HEK293 (cell line): ENCODE data around the gene NCSTN.
A peak's percentile ranks its signal among the peaks of the same experiment; 100 is the strongest.

Source experiments
- EGR2 ChIP-seq: fragments of 450-650 bp; formaldehyde crosslinking; IDR thresholded peaks from 2 replicates; pipeline ENCODE4 v1.5.1; 2016; ENCODE audit warnings: low read depth, missing biosample characterization, missing genetic modification characterization
- GLI4 ChIP-seq: fragments of 450-650 bp; formaldehyde crosslinking; IDR thresholded peaks from 2 replicates; pipeline ENCODE4 v1.5.1; 2016; ENCODE audit warnings: missing biosample characterization, missing genetic modification characterization
- HOXD13 ChIP-seq: sonication (generic); formaldehyde crosslinking; IDR thresholded peaks from 2 replicates; pipeline ENCODE4 v1.8.0; 2022; ENCODE audit warnings: missing genetic modification reagents, borderline replicate concordance
- MYNN ChIP-seq: fragments of 450-650 bp; formaldehyde crosslinking; IDR thresholded peaks from 2 replicates; pipeline ENCODE4 v1.5.1; 2016; ENCODE audit warnings: missing biosample characterization, missing genetic modification characterization, borderline replicate concordance
- OSR2 ChIP-seq: fragments of 450-650 bp; formaldehyde crosslinking; IDR thresholded peaks from 2 replicates; pipeline ENCODE4 v1.5.1; 2016; ENCODE audit warnings: missing biosample characterization, missing genetic modification characterization
- OVOL3 ChIP-seq: fragments of 450-650 bp; formaldehyde crosslinking; IDR thresholded peaks from 2 replicates; pipeline ENCODE4 v1.5.1; 2016; ENCODE audit warnings: missing biosample characterization, missing genetic modification characterization
- PRDM1 ChIP-seq: fragments of 450-650 bp; formaldehyde crosslinking; IDR thresholded peaks from 2 replicates; pipeline ENCODE4; 2016; ENCODE audit warnings: missing biosample characterization, missing genetic modification characterization
- REPIN1 ChIP-seq: fragments of 450-650 bp; formaldehyde crosslinking; IDR thresholded peaks from 2 replicates; pipeline ENCODE4 v1.5.1; 2017; ENCODE audit warnings: missing biosample characterization, missing genetic modification characterization, low read depth
- SCRT2 ChIP-seq: fragments of 450-650 bp; formaldehyde crosslinking; IDR thresholded peaks from 2 replicates; pipeline ENCODE4 v1.5.1; 2016; ENCODE audit warnings: missing biosample characterization, missing genetic modification characterization
- SP2 ChIP-seq: fragments of 450-650 bp; formaldehyde crosslinking; IDR thresholded peaks from 2 replicates; pipeline ENCODE4 v1.5.1; 2016; ENCODE audit warnings: missing biosample characterization, missing genetic modification characterization
- YY2 ChIP-seq: fragments of 450-650 bp; formaldehyde crosslinking; IDR thresholded peaks from 2 replicates; pipeline ENCODE4 v1.5.1; 2016; ENCODE audit warnings: missing biosample characterization, missing genetic modification characterization
- ZBTB7A ChIP-seq: fragments of 450-650 bp; formaldehyde crosslinking; IDR thresholded peaks from 2 replicates; pipeline ENCODE4 v1.5.1; 2016; ENCODE audit warnings: low read depth, missing biosample characterization, missing genetic modification characterization
- ZFP41 ChIP-seq: fragments of 450-650 bp; formaldehyde crosslinking; IDR thresholded peaks from 2 replicates; pipeline ENCODE4 v1.5.1; 2016; ENCODE audit warnings: missing biosample characterization, missing genetic modification characterization, borderline replicate concordance
- ZNF121 ChIP-seq: fragments of 450-650 bp; formaldehyde crosslinking; IDR thresholded peaks from 2 replicates; pipeline ENCODE4 v1.5.1; 2016; ENCODE audit warnings: missing biosample characterization, missing genetic modification characterization
- ZNF223 ChIP-seq: fragments of 450-650 bp; formaldehyde crosslinking; IDR thresholded peaks from 2 replicates; pipeline ENCODE4 v1.5.1; 2016; ENCODE audit warnings: missing biosample characterization, missing genetic modification characterization
- ZNF274 ChIP-seq, 2 experiments: fragments of 200-500 bp in 1 of 2; fragments of 450-650 bp in 1 of 2; sonication (Bioruptor generic) in 1 of 2; formaldehyde crosslinking in 1 of 2; IDR thresholded peaks; 2 replicates each; pipeline versions ENCODE4 v1.5.1 to v1.6.1; 2014 to 2016; ENCODE audit warnings: borderline replicate concordance in 1 of 2, inconsistent platforms in 1 of 2, low read length in 1 of 2, missing biosample characterization in 1 of 2, missing genetic modification characterization in 1 of 2
- ZNF391 ChIP-seq: fragments of 450-650 bp; formaldehyde crosslinking; IDR thresholded peaks from 2 replicates; pipeline ENCODE4 v1.5.1; 2016; ENCODE audit warnings: low read depth, missing biosample characterization, missing genetic modification characterization, borderline replicate concordance
- ZNF501 ChIP-seq: fragments of 450-650 bp; formaldehyde crosslinking; IDR thresholded peaks from 2 replicates; pipeline ENCODE4 v1.5.1; 2016; ENCODE audit warnings: missing biosample characterization, missing genetic modification characterization
- ZNF530 ChIP-seq: fragments of 450-650 bp; formaldehyde crosslinking; IDR thresholded peaks from 2 replicates; pipeline ENCODE4 v1.5.1; 2016; ENCODE audit warnings: low read depth, missing biosample characterization, missing genetic modification characterization
- ZNF544 ChIP-seq: fragments of 450-650 bp; formaldehyde crosslinking; IDR thresholded peaks from 2 replicates; pipeline ENCODE4 v1.5.0; 2017; ENCODE audit warnings: missing biosample characterization, missing genetic modification characterization
- ZNF558 ChIP-seq: fragments of 450-650 bp; formaldehyde crosslinking; IDR thresholded peaks from 2 replicates; pipeline ENCODE4 v1.5.1; 2016; ENCODE audit warnings: missing biosample characterization, missing genetic modification characterization
- ZNF623 ChIP-seq: fragments of 450-650 bp; formaldehyde crosslinking; IDR thresholded peaks from 2 replicates; pipeline ENCODE4 v1.5.1; 2016; ENCODE audit warnings: missing biosample characterization, missing genetic modification characterization
- ZNF707 ChIP-seq: fragments of 450-650 bp; formaldehyde crosslinking; IDR thresholded peaks from 2 replicates; pipeline ENCODE4 v1.5.1; 2016; ENCODE audit warnings: missing biosample characterization, missing genetic modification characterization
- ZNF747 ChIP-seq: fragments of 450-650 bp; formaldehyde crosslinking; IDR thresholded peaks from 2 replicates; pipeline ENCODE4 v1.5.1; 2016; ENCODE audit warnings: missing biosample characterization, missing genetic modification characterization
- ZSCAN16 ChIP-seq: fragments of 450-650 bp; formaldehyde crosslinking; IDR thresholded peaks from 2 replicates; pipeline ENCODE4 v1.5.1; 2016; ENCODE audit warnings: missing biosample characterization, missing genetic modification characterization
- ZSCAN30 ChIP-seq: fragments of 450-650 bp; IDR thresholded peaks from 2 replicates; pipeline ENCODE4 v1.5.1; 2018; ENCODE audit warnings: missing biosample characterization, mild to moderate bottlenecking, missing genetic modification characterization, moderate library complexity
- TF ChIP-seq, protein P1 (sequence below): fragments of 450-650 bp; formaldehyde crosslinking; IDR thresholded peaks from 2 replicates; pipeline ENCODE4 v1.5.1; 2017; ENCODE audit warnings: missing biosample characterization, missing genetic modification characterization
- TF ChIP-seq, protein P2 (sequence below): fragments of 450-650 bp; formaldehyde crosslinking; IDR thresholded peaks from 2 replicates; pipeline ENCODE4 v1.5.1; 2016; ENCODE audit warnings: missing biosample characterization, missing genetic modification characterization
- TF ChIP-seq, protein P3 (sequence below): sonication (generic); formaldehyde crosslinking; IDR thresholded peaks from 2 replicates; pipeline ENCODE4 v1.8.1; 2022; ENCODE audit warnings: mild to moderate bottlenecking, moderate library complexity, missing genetic modification reagents
- TF ChIP-seq, protein P4 (sequence below): fragments of 450-650 bp; formaldehyde crosslinking; IDR thresholded peaks from 2 replicates; pipeline ENCODE4 v1.5.1; 2016; ENCODE audit warnings: missing biosample characterization, missing genetic modification characterization, low read depth
- TF ChIP-seq, protein P5 (sequence below): fragments of 450-650 bp; formaldehyde crosslinking; IDR thresholded peaks from 2 replicates; pipeline ENCODE4 v1.5.1; 2017; ENCODE audit warnings: missing biosample characterization, missing genetic modification characterization
- TF ChIP-seq, protein P6 (sequence below): fragments of 450-650 bp; formaldehyde crosslinking; IDR thresholded peaks from 2 replicates; pipeline ENCODE4 v1.5.1; 2016; ENCODE audit warnings: missing biosample characterization, missing genetic modification characterization

NCSTN gene

DNA sequence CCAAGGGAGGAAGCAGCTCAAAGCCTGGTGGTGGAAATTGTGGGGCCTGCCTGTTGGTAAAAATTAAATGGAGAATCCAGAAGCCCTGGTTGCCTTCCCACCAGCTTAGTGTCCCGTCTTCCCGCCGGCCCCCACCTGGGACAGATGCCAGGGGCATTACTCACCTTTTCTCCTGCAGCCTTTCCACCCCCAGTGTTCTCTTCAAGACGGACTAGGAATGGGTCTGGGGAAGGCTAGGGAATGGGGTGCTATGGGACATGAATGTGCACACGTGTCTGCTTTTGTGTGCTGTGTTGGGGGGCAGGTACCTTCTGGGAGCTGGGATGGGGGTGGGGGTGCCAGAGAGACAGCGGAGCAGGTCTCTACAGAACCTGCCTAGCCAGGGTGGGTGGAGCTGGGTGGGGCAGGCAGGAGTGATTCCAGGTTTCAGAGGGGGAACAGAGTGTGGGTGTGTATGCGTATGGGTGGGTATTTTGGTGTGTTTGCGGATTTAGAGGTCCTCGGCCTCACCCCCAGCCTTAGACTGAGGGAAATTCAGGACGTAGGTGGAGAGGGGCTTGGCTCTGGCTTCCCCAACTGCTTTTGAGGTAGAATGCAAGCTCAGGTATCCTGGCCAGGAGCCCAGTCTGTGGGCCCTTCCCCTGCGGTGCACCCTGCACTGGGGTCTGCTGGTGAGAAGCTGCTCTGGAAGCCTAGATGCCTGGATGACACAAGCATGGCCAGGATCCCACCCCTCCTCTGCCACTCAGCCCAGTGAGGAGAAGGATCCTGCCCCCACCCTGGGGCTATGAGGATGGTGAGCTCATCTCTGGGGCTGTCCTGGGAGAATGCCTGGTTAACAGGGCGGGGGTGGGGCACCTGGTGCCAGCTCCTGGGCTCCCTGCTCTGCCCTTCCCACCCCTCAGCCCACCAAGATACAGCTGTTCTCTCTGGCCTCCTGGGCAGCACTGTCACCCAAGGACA is 64.9 kb downstream of the NCSTN start (continued):
- TF ChIP-seq ZFP41 (tag by site-specific recombination) (no peak), REPIN1 (tag by site-specific recombination) (no peak), SP2 (tag by site-specific recombination) (0 out of 2 replicates have a peak, but pooled peaks have one; percentile 15), OVOL3 (tag by site-specific recombination) (no peak), ZNF501 (tag by site-specific recombination) (no peak), ZNF223 (tag by site-specific recombination) (no peak), ZNF274 (IDR thresholded peaks at IDR 0.05; ENCODE audit: low read length) (no peak), ZNF274 (tag by site-specific recombination; IDR thresholded peaks at IDR 0.05; ENCODE audit: borderline replicate concordance) (no peak), MYNN (no peak), ZNF391 (tag by site-specific recombination) (no peak), ZSCAN16 (tag by site-specific recombination) (no peak), ZNF558 (tag by site-specific recombination) (no peak), OSR2 (tag by site-specific recombination) (no peak), SCRT2 (tag by site-specific recombination) (0 out of 2 replicates have a peak, but pooled peaks have one; percentile 17), ZSCAN30 (tag by site-specific recombination) (no peak), ZNF530 (no peak), ZNF707 (tag by site-specific recombination) (no peak), GLI4 (tag by site-specific recombination) (no peak), YY2 (tag by site-specific recombination) (no peak), ZNF121 (tag by site-specific recombination) (no peak), ZNF623 (tag by site-specific recombination) (no peak), ZNF747 (no peak), HOXD13 (CRISPR knock-in tag) (no peak), ZNF544 (tag by site-specific recombination) (no peak), ZBTB7A (tag by site-specific recombination) (no peak), EGR2 (tag by site-specific recombination) (peak; percentile 76), PRDM1 (no peak)
- TF ChIP-seq, protein P1, sequence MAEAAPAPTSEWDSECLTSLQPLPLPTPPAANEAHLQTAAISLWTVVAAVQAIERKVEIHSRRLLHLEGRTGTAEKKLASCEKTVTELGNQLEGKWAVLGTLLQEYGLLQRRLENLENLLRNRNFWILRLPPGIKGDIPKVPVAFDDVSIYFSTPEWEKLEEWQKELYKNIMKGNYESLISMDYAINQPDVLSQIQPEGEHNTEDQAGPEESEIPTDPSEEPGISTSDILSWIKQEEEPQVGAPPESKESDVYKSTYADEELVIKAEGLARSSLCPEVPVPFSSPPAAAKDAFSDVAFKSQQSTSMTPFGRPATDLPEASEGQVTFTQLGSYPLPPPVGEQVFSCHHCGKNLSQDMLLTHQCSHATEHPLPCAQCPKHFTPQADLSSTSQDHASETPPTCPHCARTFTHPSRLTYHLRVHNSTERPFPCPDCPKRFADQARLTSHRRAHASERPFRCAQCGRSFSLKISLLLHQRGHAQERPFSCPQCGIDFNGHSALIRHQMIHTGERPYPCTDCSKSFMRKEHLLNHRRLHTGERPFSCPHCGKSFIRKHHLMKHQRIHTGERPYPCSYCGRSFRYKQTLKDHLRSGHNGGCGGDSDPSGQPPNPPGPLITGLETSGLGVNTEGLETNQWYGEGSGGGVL (tag by site-specific recombination), result peak; percentile 67
- TF ChIP-seq, protein P2, sequence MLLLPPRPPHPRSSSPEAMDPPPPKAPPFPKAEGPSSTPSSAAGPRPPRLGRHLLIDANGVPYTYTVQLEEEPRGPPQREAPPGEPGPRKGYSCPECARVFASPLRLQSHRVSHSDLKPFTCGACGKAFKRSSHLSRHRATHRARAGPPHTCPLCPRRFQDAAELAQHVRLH (tag by site-specific recombination), result no peak
- TF ChIP-seq, protein P3, sequence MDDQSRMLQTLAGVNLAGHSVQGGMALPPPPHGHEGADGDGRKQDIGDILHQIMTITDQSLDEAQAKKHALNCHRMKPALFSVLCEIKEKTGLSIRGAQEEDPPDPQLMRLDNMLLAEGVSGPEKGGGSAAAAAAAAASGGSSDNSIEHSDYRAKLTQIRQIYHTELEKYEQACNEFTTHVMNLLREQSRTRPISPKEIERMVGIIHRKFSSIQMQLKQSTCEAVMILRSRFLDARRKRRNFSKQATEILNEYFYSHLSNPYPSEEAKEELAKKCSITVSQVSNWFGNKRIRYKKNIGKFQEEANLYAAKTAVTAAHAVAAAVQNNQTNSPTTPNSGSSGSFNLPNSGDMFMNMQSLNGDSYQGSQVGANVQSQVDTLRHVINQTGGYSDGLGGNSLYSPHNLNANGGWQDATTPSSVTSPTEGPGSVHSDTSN (CRISPR knock-in tag), result no peak
- TF ChIP-seq, protein P4, sequence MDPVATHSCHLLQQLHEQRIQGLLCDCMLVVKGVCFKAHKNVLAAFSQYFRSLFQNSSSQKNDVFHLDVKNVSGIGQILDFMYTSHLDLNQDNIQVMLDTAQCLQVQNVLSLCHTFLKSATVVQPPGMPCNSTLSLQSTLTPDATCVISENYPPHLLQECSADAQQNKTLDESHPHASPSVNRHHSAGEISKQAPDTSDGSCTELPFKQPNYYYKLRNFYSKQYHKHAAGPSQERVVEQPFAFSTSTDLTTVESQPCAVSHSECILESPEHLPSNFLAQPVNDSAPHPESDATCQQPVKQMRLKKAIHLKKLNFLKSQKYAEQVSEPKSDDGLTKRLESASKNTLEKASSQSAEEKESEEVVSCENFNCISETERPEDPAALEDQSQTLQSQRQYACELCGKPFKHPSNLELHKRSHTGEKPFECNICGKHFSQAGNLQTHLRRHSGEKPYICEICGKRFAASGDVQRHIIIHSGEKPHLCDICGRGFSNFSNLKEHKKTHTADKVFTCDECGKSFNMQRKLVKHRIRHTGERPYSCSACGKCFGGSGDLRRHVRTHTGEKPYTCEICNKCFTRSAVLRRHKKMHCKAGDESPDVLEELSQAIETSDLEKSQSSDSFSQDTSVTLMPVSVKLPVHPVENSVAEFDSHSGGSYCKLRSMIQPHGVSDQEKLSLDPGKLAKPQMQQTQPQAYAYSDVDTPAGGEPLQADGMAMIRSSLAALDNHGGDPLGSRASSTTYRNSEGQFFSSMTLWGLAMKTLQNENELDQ (tag by site-specific recombination), result no peak
- TF ChIP-seq, protein P5, sequence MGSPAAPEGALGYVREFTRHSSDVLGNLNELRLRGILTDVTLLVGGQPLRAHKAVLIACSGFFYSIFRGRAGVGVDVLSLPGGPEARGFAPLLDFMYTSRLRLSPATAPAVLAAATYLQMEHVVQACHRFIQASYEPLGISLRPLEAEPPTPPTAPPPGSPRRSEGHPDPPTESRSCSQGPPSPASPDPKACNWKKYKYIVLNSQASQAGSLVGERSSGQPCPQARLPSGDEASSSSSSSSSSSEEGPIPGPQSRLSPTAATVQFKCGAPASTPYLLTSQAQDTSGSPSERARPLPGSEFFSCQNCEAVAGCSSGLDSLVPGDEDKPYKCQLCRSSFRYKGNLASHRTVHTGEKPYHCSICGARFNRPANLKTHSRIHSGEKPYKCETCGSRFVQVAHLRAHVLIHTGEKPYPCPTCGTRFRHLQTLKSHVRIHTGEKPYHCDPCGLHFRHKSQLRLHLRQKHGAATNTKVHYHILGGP (tag by site-specific recombination), result no peak
- TF ChIP-seq, protein P6, sequence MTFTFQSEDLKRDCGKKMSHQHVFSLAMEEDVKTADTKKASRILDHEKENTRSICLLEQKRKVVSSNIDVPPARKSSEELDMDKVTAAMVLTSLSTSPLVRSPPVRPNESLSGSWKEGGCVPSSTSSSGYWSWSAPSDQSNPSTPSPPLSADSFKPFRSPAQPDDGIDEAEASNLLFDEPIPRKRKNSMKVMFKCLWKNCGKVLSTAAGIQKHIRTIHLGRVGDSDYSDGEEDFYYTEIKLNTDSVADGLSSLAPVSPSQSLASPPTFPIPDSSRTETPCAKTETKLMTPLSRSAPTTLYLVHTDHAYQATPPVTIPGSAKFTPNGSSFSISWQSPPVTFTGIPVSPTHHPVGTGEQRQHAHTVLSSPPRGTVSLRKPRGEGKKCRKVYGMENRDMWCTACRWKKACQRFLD (tag by site-specific recombination), result no peak
